Skeletal muscle cell (primary cell): ENCODE results near the gene CLCN2.

ENCODE experiments used
- DNase-seq: peaks from one replicate; pipeline ENCODE4 v3.0.0-alpha.2; 2010; ENCODE audit warnings: low read depth
- H3K4me3 ChIP-seq: 2 replicates; pipeline ENCODE4 v1.5.1; 2011; ENCODE audit warnings: low read depth, mild to moderate bottlenecking, control low read depth, low read length, moderate library complexity

The CLCN2 gene

DNA sequence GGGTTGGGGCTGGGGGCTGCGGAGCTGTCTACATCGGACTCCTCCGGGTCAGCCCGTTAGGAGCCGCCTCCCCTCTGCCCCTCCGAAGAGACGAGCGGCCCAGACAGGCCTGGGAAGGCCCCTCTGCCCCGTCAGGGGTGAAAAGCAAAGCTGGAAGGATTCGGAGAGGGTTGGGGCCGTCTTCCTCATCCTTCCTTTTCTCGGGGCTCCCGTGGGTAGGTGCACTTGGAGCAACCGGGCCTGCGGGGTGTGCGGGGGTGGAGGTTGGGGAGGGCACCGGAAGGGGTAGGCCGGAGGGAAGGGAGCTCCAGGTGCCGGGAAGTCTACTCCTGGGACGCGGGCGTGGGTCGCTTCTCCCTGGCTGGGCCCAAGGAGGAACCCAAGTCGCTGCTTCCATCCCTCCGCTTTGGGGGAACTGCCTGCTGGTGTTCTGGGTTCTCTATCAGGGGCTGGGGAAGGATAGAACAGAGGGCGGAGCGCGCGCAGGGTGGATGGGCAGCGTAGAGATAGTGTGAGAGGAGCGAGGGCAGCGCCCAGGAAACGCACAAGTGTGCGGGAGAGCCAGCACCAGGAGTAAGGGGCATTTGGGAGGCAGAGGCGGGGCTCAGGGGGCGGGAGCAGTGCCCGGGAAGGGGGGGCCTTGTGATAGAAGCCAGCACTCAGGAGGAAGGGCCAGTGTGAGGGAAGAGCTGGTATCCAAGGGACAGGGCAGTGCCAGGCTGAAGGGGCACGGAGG lies 695 bp upstream of the CLCN2 start:
- peak overlapping the region; percentile 85 for H3K4me3 ChIP-seq
- DNase-seq = no peak

- DNase-seq = no peak
- peak overlapping the region; percentile 85 for H3K4me3 ChIP-seq
These were observed 375 bp downstream of the CLCN2 start for GRCh38 chr3:184360929-184361531.

- H3K4me3 ChIP-seq = peak overlapping the region; percentile 85
- DNase-seq = no peak
These were observed 1.1 kb downstream of the CLCN2 start for GRCh38 chr3:184360070-184360928.

GRCh38 chr3:184359610-184360009 lies 1.8 kb downstream of the CLCN2 start:
- no peak overlapping the region for H3K4me3 ChIP-seq
- DNase-seq = no peak

DNA sequence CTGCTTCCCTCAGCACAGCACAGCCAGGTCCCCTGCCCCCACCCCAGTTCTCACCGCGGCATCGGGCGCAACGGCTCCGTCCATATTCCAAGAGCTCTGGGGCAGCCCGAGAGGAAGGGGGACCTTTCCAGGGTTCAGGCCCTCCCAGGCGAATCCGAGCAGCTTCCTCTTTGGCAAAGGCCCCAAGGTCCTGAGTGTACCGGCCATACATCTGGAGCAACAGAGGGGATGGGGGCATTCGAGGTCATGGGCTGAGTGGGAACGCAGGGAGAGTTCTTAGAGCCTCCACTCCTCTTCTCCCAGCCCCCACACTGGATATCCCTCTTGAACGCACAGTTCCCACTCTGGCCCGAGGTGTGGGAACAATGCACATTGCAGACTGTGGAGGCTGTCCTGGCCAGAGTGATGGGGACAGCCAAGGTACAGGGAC lies 2.5 kb downstream of the CLCN2 start:
- DNase-seq = no peak
- no peak overlapping the region for H3K4me3 ChIP-seq

DNA sequence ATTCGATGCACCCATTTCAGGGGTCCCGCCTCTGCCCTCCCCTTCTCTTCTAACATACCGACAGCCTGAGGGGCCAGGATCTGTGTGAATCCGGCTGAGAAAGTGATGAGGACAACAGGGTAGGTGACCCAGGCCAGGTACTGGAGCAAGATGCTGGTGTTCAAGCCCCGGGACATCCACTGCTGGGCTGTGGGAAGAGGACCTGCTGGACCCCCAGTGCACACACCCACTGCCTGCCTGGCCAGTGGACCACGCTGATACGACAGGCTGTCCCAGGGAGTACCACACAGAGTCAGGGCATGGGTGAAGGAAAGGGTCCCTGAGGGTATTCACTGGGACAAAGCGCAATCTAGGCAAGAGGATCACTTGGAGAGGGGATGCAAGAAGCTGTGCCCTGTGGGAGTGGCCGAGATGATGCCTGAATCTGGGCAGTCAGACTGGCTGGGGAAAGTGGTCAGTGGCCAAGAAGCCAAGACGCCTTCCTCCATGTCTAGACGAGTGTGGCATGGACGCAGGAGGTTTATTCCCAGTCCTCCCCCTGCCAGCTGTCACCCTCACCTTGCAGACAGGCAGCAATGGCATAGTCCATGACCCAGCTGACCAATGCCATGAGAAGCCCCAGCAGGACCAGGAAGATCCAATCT lies 3.2 kb downstream of the CLCN2 start:
- H3K4me3 ChIP-seq = no peak overlapping the region
- DNase-seq = no peak

DNA sequence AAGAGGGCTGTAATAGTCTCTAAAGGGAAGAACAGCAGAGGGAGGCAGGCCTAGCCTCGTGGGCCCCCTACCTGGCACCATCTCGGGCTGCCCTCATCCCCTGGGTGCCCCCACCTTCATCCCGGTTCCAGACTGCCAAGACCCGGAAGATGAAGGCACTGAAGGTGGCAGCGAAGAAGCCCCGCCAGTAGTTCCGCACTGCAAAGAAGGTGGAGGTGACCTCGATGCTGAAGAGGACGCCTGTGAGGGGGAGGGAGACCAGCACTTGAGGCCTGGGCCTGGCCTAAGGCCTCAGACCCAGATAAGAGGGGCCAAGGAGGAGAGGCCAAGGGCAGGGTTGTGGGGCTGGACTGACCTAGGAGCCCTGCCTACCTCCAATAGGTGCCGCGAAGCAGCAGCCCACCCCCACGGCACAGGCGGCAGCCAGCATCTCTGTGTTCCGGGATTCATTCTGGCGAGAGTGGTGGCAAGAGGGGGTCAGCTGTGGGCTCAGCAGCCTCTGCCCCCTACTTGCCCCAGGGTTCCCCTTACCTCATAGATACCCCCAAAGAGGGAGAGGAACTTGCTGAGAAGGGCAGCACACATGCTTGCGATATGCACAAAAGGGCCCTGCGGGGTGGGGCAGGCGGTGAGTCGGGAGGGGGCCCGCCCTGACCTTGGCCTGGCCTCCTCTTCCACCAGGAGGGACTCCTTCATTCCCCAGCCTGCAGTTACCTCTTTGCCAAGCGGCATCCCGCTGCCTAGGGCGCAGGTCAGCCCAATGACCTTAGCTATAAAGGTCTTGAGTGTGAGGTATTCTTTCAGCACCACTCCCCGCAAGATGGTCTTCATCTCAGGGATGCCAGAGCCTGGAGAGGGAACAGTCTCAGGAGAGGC lies 3.9 kb downstream of the CLCN2 start:
- no peak overlapping the region for H3K4me3 ChIP-seq
- DNase-seq = no peak

DNA sequence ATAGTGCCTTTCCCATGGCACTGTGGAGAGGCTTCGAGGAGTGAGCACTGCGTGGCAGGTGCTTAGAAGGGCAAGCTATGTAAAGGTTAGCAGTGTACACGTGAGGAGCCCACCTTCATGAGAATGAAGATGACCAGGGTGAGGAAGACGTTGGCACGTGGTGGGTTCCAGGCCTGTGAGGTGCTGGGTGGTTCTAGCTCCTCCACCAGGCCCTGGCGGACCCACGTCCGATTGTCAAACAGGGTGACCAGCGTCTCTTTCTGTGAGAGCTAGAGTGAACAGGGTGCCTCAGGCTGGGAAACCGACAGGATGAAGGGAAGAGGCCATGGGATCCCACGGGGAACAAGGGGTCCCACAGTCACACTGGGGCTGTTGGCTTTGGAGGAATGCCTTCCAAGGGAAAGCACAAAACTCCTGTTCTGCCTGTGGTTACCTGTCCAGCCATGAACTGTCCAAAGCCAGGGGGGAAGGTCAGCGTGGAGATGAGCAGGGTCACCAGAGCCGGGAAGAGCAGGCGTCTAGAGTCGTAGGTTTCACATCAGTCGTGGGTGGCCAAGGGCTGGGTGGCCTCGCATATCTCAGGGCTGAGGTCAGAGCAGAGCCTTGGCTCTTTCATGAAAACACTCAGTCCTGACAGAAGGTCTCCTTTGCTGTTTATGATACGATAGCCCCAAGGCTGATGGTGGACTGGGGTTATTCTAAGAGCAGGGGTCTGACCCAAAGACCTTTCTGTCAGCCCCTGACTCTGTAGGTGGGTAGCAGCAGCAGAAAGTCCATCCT lies 6.0 kb downstream of the CLCN2 start:
- no peak for DNase-seq
- no peak overlapping the region for H3K4me3 ChIP-seq

GRCh38 chr3:184354754-184355153 lies 6.7 kb downstream of the CLCN2 start:
- DNase-seq = no peak
- H3K4me3 ChIP-seq = no peak overlapping the region

- DNase-seq = no peak
- no peak overlapping the region for H3K4me3 ChIP-seq
These were observed 7.2 kb downstream of the CLCN2 start for GRCh38 chr3:184354121-184354728.

GRCh38 chr3:184353546-184353941 lies 7.9 kb downstream of the CLCN2 start:
- no peak for DNase-seq
- H3K4me3 ChIP-seq = no peak overlapping the region

DNA sequence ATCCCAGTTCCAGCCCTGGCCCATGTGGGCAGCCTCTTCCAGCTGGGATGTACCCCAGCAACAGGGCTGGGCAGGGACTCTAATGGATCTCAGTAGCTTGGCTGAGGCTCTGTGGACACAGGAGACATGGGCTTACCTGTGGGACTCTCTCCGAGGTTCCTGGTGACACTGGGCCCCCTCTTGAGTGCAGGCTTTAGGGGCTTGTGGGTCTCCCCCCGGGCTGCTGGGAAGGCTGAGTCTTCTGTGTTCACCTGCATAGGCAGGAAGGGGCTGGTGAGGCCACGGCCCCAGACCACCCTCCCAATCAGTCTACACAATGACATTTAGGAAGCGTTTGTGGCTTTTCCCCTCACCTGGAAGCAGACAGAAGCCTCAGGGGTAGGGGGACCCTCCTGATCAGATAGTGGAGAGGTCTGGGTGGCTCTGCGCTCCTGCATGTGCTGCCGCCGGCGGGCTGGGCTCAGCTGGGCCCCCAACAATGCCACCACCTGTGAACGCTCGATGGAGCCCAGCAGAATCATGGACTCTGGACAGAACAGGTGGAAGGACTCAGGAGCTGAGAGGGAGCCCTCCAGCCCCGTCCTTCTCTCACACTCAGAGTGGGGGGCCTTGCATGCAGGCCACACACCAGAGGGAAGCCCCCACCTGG lies 8.4 kb downstream of the CLCN2 start:
- no peak overlapping the region for H3K4me3 ChIP-seq
- no peak for DNase-seq

- H3K4me3 ChIP-seq = no peak overlapping the region
- no peak for DNase-seq
These were observed 9.1 kb downstream of the CLCN2 start for GRCh38 chr3:184352149-184352785.

DNA sequence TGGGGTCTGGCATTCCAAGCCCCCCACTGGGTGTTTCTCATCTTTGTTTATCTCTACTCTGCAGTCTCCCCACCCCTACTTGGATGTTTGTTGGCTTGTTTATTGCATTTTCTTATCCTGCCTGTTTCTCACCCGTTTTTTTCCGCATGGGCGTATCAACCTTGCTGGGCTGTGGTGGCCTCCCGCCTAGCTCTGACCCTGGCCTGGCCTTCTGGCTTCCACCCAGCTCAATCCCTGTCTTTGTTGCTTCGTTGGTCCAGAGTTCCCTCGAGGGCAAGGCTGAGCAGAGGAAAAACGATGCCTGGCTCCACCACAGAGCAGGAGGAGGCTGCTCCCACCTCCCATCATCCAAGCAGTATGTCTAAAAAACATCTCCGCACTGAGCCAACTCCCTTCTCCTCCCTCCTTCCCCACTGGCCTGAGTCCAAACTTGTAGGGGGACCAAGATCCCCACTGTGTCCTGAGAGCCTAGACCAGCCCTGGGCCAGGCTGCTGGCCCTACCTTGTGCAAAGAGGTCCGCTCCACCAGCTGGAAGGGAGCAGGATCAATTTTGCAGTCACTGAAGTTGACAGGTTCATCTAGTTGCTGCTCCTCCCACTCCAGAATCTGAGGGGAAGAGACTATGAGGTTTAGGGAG lies 9.8 kb downstream of the CLCN2 start:
- no peak overlapping the region for H3K4me3 ChIP-seq
- no peak for DNase-seq

DNA sequence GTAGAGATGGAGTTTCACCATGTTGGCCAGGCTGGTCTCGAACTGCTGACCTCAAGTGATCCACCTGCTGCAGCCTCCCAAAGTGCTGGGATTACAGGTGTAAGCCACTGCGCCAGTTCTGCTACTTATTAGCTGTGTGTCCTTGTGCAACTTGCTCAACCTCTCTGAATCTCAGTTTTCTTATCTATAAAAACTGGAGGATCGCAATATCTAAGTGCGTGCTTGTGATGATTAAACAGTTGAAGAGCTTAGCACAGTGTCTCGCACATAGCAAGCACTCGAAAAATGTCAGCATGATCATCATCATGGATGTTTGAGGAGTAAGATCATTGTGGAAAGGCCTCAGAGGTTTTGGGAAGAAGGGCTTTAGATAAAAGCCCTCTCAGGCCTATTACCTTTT lies 10.8 kb downstream of the CLCN2 start:
- no peak overlapping the region for H3K4me3 ChIP-seq
- DNase-seq = no peak

- no peak overlapping the region for H3K4me3 ChIP-seq
- no peak for DNase-seq
These were observed 11.6 kb downstream of the CLCN2 start for GRCh38 chr3:184349563-184350470.
